GM18505 (cell line): ENCODE measurements around the gene TSHZ1.

Experiments used
- ATAC-seq: cut with Tn5 transposase; IDR thresholded peaks from one replicate; pipeline ENCODE4 v1.9.1; 2021; ENCODE audit not compliant: unreplicated experiment
- POLR2A ChIP-seq: IDR thresholded peaks from 4 replicates; pipeline ENCODE4 v1.6.1; 2011; ENCODE audit warnings: borderline replicate concordance; ENCODE audit not compliant: insufficient read depth, insufficient read length; ENCODE audit errors: extremely low read depth

The TSHZ1 gene

GRCh38 chr18:75207310-75208154 lies 3.1 kb upstream of the TSHZ1 start:
- no peak for TF ChIP-seq POLR2A
- no peak for ATAC-seq

- TF ChIP-seq POLR2A, result peak; percentile 58
Measured at GRCh38 chr18:75208155-75208835, 2.3 kb upstream of the TSHZ1 start.

GRCh38 chr18:75208836-75209128 lies 1.8 kb upstream of the TSHZ1 start:
- ATAC-seq, result no peak
- TF ChIP-seq POLR2A, result peak; percentile 61

More at GRCh38 chr18:75208155-75208835, 2.3 kb upstream of the TSHZ1 start:
- peak; percentile 6 for ATAC-seq

DNA sequence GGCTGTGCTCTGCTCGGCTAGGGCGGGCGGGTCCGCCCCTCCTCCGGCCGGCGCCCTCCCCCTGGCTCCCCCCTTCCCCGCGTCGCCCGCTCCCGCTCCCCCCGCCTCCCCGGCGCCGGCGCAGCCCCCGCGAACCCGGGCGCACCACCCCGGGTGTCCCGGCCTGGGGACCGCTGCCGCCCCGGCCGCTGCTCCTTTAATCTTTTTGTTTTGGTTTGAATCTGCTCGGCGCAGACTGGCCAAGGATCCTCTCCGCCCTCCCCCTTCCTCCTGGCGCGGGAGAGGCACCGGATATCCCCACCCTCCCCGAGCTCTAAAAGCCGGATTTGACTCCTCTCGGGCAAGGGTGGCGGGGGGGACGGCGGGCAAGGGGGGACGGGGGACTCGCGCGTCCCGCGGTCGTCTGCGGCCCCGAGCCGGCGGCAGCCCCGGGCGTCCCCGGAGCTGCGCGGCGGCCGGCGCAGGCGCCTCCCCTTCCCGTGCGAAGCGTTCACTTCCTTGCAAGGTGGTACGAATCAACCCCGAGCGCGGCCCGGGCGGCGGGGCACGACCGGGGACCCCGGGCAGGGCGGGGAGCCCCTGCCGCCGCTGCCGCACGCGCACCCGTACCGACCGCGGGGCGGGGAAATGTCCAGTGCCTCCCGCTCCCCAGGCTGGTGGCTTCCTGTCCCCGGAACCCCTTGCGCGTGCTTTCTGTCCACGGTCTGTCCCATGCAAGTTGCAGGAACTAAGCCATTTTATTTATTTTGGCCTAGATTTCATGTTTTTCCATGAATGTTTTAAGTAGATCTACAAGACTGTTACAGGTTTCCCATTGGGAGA lies 1.3 kb upstream of the TSHZ1 start, which contains the start of gene PTGR3:
Gene PTGR3, minus strand, starts transcription at position 11 of the 822 bp plus-strand sequence. CDS start 81 bp downstream, outside the sequence.
- peak; percentile 61 for TF ChIP-seq POLR2A
- peak; percentile 44 for ATAC-seq

DNA sequence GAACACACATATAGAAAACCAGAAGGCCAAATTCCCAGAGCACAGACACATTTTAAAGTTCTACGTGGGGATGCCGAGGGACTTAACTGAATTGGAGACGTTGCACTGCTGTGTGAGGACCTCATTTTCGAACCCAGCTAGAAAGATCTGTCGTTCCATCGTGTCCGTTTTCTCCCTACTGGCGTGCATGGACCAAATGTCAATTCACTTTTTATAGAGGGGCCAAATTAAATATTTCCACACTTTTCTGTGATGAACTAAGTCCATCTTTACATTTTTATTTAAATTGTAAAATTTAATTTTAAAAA lies 692 bp upstream of the TSHZ1 start:
- ATAC-seq, result no peak
- no peak for TF ChIP-seq POLR2A

GRCh38 chr18:75211002-75211621 lies 515 bp downstream of the TSHZ1 start:
- ATAC-seq, result no peak

DNA sequence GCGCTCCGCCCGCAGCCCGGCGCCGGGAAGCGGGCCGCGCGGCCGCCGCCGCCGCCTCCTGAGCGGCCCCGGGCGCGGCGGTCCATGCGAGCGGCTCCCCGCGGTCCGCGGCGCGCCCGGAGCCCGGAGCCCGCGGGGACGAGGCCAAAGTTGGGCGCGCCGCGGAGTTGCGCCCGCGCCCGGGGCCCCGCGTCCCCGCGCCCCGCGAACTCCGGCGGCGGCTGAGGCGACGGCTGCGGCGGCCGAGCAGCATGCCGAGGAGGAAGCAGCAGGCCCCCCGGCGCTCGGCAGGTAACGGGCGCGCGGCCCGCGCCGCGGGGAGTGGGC lies 992 bp downstream of the TSHZ1 start:
- no peak for TF ChIP-seq POLR2A
- ATAC-seq, result no peak

More at GRCh38 chr18:75211002-75211621, 515 bp downstream of the TSHZ1 start:
- TF ChIP-seq POLR2A, result no peak

DNA sequence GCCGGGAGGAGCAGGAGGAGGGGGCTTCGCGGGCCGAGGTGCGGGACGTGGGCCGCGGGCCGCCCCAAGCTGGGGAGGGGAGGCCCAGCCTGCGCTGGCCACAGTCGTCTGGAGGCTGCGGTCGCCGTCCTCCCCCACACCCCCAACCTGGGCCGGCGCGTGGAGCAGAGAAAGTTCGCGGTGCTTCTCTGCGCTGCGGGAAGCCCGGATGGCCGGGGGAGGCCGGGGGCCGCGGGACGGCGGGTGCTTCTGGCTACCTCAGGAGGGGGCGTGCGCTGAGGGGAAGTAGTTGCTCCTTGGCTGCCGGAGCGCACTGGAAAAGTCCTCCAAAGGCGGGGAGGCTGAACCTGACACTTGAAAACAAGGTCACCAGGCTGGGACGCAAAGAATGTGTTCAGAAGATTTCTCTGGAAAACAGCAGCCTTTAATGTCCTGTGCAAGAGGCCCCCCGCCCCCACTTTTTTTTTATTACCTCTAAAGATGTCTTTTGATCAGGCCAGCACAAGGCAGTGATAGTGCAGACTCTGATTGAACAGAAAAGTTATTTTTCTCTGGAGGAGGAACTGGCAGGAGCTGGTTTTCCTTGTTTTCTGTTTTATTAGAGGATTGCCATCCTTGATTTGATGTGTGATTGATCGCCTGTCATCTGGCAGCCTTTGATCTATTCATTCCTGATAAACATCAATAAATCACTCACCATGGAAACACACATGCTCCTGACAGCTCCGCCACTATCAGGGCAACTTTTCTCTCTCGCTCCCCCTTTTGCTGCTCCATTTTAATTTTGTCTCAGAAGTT lies 1.6 kb downstream of the TSHZ1 start:
- no peak for ATAC-seq
- TF ChIP-seq POLR2A, result no peak

- no peak for TF ChIP-seq POLR2A
- no peak for ATAC-seq
Measured at GRCh38 chr18:75212751-75213090, 2.1 kb downstream of the TSHZ1 start.

DNA sequence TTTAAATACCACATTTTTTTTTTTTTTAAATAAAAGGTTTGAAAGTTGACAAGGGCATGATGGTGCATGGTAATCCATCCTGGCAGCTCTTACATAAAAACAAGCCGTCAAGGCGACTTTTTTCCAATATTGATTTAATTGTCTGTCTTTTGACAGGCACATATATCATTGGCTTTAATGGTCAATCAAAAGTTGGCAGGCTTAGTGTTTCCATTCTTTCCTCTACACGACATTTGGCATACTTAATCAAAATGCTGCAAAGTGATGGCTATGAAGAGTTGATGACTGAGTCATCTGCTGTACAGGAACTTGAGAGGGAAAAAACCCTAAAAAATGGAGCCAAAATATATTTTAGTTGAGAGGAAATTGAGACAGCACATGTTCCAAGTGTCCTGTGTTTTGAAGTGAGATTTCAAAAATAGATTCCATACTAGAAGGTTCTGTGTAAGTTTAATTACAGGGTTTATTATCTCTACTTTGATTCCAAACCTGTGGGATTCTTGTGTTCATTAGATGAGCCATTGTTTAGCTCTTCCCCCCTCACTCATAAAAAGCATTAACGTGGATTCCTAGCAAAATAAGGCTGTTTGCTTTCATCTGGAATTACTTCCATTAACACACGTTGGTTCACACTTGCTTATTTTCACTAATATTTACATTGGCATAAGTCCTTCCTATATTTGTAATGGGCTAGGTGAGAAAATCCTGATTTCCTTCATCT lies 3.2 kb downstream of the TSHZ1 start:
- ATAC-seq, result no peak
- no peak for TF ChIP-seq POLR2A

GRCh38 chr18:75214332-75214690 lies 3.7 kb downstream of the TSHZ1 start:
- TF ChIP-seq POLR2A, result no peak
- no peak for ATAC-seq
